Body of pancreas (tissue), 4 donors: ENCODE measurements around the gene C9orf72.

Experiments
- POLR2A ChIP-seq, 3 donors: fragments of 450-650 bp; IDR thresholded peaks; one replicate each; pipeline ENCODE4 v1.6.1; 2016; ENCODE audit warnings: antibody characterized with exemption in 3 of 3, mild to moderate bottlenecking in 2 of 3
- TF ChIP-seq, protein P1 (sequence below), 7 experiments: fragments of 450-650 bp in 4 of 7; fragments of 200-600 bp in 3 of 7; sonication (generic) in 3 of 7; IDR thresholded peaks; one replicate each; pipeline ENCODE4 v1.5.1; 2016 to 2019; ENCODE audit warnings: antibody characterized with exemption in 7 of 7

DNA sequence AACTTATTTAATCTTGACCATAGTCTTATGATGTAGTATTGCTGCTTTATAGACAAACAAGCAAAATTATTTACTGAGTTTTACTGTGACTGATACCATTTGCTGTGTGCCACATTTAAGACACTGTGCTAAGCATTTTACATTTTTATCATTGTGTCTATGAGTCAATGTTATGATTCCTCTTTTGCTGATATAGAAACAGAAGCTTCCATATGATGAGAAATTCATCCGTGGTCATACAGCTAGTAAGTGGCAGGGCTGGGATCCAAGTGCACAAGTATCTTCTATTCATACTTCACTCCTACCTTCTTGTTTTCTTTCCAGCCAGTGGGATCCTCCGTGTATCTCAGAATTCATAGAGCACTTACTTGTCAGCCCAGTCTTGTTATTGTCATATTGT lies 66.3 kb downstream of the C9orf72 start:
- TF ChIP-seq, protein P1, sequence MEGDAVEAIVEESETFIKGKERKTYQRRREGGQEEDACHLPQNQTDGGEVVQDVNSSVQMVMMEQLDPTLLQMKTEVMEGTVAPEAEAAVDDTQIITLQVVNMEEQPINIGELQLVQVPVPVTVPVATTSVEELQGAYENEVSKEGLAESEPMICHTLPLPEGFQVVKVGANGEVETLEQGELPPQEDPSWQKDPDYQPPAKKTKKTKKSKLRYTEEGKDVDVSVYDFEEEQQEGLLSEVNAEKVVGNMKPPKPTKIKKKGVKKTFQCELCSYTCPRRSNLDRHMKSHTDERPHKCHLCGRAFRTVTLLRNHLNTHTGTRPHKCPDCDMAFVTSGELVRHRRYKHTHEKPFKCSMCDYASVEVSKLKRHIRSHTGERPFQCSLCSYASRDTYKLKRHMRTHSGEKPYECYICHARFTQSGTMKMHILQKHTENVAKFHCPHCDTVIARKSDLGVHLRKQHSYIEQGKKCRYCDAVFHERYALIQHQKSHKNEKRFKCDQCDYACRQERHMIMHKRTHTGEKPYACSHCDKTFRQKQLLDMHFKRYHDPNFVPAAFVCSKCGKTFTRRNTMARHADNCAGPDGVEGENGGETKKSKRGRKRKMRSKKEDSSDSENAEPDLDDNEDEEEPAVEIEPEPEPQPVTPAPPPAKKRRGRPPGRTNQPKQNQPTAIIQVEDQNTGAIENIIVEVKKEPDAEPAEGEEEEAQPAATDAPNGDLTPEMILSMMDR (IDR thresholded peaks at IDR 0.05), result no peak
- no peak for TF ChIP-seq POLR2A (IDR thresholded peaks at IDR 0.05)
